DOHH2 (cell line): ENCODE measurements around the gene NPAS2.

Experiments used
- CTCF ChIP-seq: fragments of 200-600 bp; sonication (generic); IDR thresholded peaks from one replicate; pipeline ENCODE4 v1.5.1; 2014; ENCODE audit warnings: antibody characterized with exemption, mild to moderate bottlenecking, low read depth, low read length; ENCODE audit not compliant: poor library complexity, severe bottlenecking
- EZH2phosphoT487 ChIP-seq: fragments of 200-600 bp; sonication (generic); IDR thresholded peaks from 2 replicates; pipeline ENCODE4 v1.6.1; 2017; ENCODE audit warnings: borderline replicate concordance, mild to moderate bottlenecking, antibody characterized with exemption, low read length, moderate library complexity, mixed read lengths

GRCh38 chr2:100845141-100845991 is 25.4 kb downstream of the NPAS2 start:
- TF ChIP-seq CTCF = no peak
- TF ChIP-seq EZH2phosphoT487 = no peak
